ENCODE results near the gene SNX5.

SNX5 gene

DNA sequence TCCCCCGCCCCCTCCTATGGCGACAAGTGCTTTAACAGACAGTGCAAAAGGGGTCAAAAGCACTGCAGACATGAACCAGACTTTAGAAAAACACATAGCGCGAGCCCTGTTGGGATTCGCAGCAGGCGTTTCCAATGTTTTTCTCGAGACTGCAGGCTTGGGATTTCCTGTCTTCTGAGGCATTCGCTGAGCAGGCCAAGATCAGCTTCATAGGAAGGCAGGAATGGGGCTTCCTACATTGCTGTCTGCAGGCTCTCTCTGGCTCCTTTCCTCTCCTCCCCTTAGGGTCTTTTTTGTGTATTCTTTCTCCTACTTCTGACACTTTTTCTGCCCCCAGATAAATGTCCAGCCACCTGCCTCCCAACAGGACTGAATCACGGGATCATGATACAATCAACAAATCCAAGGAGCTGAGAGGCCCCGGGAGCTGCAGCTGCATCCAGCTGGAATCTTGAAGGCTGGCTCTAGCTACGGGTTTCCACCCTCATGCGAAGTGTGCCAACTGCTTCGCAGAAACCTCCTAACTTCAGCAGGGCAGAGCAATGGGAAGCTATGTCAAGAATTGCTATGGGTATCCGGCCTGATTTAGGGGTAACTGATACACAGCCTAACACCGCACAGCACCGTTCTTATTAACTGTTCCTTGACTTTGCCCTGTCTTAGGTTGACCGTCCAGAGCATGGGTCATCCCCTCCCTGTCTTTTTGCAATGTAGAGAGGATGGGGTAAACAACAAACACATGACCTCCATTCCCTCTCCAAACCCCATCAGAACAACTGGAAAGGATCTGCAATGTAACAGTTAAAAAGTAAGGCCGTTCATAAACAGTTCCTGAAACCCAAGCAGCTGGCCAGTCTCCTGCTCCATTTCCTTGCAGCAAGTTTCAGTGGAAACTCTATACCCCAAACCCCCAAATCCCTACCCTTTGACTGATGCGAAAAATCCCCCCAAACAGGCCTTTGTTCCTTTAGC is 31.5 kb downstream of the SNX5 start:
- H3K4me1 ChIP-seq (ENCODE audit: insufficient read depth, low read length): peaks cover 26% of the 10 kb centered on the region
- no peaks in the 10 kb centered on the region for H3K9me3 ChIP-seq (ENCODE audit: low read length)
- H2AFZ ChIP-seq (ENCODE audit: low read depth, low read length): no peak overlapping the region
- peaks cover 15% of the 10 kb centered on the region for H3K36me3 ChIP-seq (ENCODE audit: insufficient read depth, low read length)
- no peaks in the 10 kb centered on the region for H3K27me3 ChIP-seq (ENCODE audit: insufficient read depth, low read length)
- H3K4me3 ChIP-seq (ENCODE audit: low read length): no peak overlapping the region

DNA sequence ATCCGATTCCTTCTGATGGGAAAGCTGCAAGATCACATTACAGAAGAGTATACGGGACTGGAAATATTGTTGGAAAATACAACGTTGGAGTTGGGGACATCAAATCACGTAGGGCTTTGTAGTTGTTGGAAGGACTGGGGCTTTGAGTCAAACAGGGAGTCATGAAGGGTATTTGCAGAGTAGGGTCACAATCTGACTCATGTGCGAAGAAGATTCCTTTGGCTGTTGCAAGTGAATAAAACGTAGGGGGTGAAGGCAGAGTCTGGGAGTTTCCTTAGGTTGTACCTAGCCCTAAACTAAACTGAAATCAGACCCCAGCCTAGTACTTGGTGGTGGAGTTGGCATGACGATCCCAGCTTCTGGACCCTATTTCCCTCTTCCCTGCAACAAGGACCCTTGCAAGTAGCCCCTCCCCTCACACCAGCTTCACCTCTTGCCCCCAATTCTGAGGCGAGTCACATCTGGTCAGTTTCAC is 32.3 kb downstream of the SNX5 start:
- Histone ChIP-seq H3K4me3 (ENCODE audit: low read length) (no peak overlapping the region), H2AFZ (ENCODE audit: low read depth, low read length) (no peak overlapping the region), H3K4me1 (ENCODE audit: insufficient read depth, low read length) (peaks cover 26% of the 10 kb centered on the region), H3K36me3 (ENCODE audit: insufficient read depth, low read length) (peaks cover 8% of the 10 kb centered on the region), H3K27me3 (ENCODE audit: insufficient read depth, low read length) (no peaks in the 10 kb centered on the region), H3K9me3 (ENCODE audit: low read length) (no peaks in the 10 kb centered on the region)

DNA sequence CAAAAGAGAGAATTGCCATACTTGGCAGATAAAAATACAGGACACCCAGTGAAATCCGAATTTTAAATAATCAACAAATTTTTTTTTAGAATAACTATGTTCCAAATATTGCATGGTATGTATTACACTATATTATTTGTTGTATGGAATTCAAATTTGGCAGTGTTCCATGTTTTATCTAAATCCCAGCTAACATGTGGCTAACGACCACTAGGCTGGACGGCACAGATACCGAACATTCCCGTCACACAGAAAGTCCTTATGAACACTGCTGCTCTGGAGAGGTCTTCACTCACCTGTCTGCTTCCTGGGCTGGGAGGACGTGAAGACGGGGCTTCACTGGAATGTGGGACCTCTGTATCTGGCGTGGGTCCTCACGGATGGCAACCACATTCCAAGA is 32.8 kb downstream of the SNX5 start:
- Histone ChIP-seq H3K27me3 (ENCODE audit: insufficient read depth, low read length) (no peaks in the 10 kb centered on the region), H2AFZ (ENCODE audit: low read depth, low read length) (no peak overlapping the region), H3K4me3 (ENCODE audit: low read length) (no peak overlapping the region)

DNA sequence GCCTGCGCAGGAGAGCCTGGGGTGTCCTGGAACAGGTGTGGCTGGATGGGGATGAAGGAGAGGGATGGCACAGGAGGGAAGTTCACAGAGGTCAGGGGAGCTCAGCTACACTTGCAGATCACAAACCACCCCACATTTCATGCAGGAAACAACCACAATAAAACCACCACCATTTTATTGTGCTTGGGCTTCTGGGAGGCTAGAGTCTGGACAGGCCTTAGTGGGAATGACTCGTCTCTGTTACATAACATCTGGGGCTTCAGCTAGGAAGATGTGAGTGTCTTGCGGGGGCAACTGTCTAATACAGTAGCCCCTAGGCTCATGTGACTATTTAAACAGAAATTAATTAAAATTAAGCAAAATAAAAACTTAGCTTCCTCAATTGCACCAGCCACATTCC is 33.4 kb downstream of the SNX5 start:
- peaks cover 26% of the 10 kb centered on the region for H3K4me1 ChIP-seq (ENCODE audit: insufficient read depth, low read length)
- H3K9me3 ChIP-seq (ENCODE audit: low read length): no peaks in the 10 kb centered on the region
- no peaks in the 10 kb centered on the region for H3K36me3 ChIP-seq (ENCODE audit: insufficient read depth, low read length)
- no peak overlapping the region for H2AFZ ChIP-seq (ENCODE audit: low read depth, low read length)
- H3K4me3 ChIP-seq (ENCODE audit: low read length): no peak overlapping the region
- no peaks in the 10 kb centered on the region for H3K27me3 ChIP-seq (ENCODE audit: insufficient read depth, low read length)

More for the DNA sequence above, 32.8 kb downstream of the SNX5 start:
- peaks cover 3% of the 10 kb centered on the region for H3K36me3 ChIP-seq (ENCODE audit: insufficient read depth, low read length)
- no peaks in the 10 kb centered on the region for H3K9me3 ChIP-seq (ENCODE audit: low read length)
- H3K4me1 ChIP-seq (ENCODE audit: insufficient read depth, low read length): peaks cover 26% of the 10 kb centered on the region

DNA sequence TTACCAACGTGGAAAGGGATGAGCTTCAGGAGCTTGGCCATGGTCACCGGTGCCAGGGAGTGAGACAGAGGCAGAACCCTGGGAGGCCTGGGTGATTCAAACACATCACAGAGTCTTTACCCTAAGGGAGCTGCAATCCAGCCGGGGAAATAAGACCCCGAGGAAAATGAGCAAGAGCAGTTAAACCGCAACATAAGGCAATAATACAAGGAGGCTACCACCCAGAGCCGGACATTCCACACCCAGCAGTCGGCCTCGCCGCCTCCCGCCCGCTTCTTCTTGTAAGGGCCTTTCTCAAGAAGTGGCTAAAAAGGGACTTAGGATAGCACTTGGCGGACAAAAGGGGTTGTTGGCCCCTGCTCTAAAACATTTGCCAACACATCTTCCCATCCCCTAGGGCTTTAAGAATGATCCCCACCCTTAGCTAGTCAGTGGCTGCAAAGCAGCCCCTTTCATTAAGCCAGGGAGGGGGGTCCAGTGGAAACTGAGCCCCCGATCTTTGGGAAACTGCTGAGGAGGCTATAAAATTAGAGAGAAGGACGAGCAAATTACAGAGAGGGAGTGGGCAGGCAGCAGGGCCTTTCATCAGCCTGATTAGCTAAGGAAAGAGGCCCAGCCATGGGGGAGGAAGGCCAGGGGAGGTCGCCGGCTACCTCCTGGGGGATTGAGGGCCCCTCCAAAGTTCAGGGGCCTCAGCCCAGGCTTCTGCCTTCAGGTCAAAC is 34.3 kb downstream of the SNX5 start:
- no peak overlapping the region for H3K4me3 ChIP-seq (ENCODE audit: low read length)
- no peak overlapping the region for H2AFZ ChIP-seq (ENCODE audit: low read depth, low read length)
- peaks cover 26% of the 10 kb centered on the region for H3K4me1 ChIP-seq (ENCODE audit: insufficient read depth, low read length)
- H3K27me3 ChIP-seq (ENCODE audit: insufficient read depth, low read length): no peaks in the 10 kb centered on the region
- H3K9me3 ChIP-seq (ENCODE audit: low read length): no peaks in the 10 kb centered on the region
- H3K36me3 ChIP-seq (ENCODE audit: insufficient read depth, low read length): no peaks in the 10 kb centered on the region

DNA sequence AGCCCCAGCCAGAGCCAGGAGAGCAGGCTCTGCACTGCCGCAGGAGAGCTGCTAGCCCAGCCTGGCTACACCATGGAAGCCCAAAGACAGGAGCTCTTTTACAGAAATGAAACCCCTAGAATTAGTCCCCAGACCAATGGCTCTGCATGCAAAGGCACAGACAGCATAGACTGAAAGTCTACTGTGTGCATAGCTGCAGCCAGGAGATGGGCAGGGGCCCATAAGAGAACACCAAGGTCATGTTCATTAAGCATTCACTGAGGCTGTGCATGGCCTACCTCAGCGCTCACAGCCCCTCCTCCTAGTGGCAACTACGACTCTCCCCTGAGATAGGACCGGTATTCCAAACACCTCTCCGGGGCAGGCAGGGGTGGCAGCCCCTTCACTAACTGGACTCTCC is 34.9 kb downstream of the SNX5 start:
- Histone ChIP-seq H3K4me3 (ENCODE audit: low read length) (no peak overlapping the region), H3K36me3 (ENCODE audit: insufficient read depth, low read length) (no peaks in the 10 kb centered on the region), H3K9me3 (ENCODE audit: low read length) (no peaks in the 10 kb centered on the region), H3K27me3 (ENCODE audit: insufficient read depth, low read length) (no peaks in the 10 kb centered on the region), H2AFZ (ENCODE audit: low read depth, low read length) (no peak overlapping the region), H3K4me1 (ENCODE audit: insufficient read depth, low read length) (peaks cover 26% of the 10 kb centered on the region)

DNA sequence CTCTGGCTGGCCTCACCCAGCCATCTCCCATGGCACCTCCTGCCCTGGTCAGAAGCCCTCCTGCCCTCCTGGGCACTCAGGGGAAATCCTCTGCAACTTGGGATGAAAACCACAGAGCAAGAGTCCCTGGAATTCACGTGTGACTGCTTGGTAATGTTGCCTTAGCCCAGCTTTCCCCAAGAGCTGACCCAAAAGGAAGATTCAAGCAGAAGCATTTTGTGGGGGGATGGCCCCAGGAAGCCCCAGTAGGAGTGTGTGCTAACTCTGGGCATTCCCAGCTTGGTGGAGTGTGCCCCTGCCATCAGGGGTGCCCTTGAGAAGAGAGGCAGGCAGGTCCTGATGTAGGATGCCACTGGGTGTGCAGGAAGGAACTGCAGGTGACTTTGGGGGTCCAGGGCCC is 35.5 kb downstream of the SNX5 start:
- H3K4me3 ChIP-seq (ENCODE audit: low read length): no peak overlapping the region
- no peaks in the 10 kb centered on the region for H3K36me3 ChIP-seq (ENCODE audit: insufficient read depth, low read length)
- no peak overlapping the region for H2AFZ ChIP-seq (ENCODE audit: low read depth, low read length)
- no peaks in the 10 kb centered on the region for H3K27me3 ChIP-seq (ENCODE audit: insufficient read depth, low read length)
- H3K4me1 ChIP-seq (ENCODE audit: insufficient read depth, low read length): peaks cover 26% of the 10 kb centered on the region
- no peaks in the 10 kb centered on the region for H3K9me3 ChIP-seq (ENCODE audit: low read length)

DNA sequence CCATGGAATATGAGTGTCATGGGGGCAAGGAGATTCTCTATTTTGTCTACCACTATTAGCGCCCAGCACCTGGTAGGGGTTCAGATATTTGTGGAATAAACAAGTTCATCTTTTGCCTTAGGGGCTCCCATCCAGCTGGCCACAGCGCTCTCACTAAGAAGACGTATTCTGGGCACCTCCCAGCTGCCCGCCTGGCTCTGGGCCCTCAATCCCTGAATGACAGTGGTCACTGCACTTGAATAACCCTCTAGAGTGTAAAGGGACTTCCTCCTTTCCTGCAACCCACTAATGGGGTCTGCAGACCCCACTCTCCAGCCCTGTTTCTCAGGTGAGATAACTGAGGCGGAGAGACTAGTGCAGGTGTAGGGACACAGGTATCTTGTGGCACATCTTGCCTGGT is 36.2 kb downstream of the SNX5 start:
- Histone ChIP-seq H3K4me3 (ENCODE audit: low read length) (no peak overlapping the region), H2AFZ (ENCODE audit: low read depth, low read length) (no peak overlapping the region), H3K27me3 (ENCODE audit: insufficient read depth, low read length) (no peaks in the 10 kb centered on the region), H3K9me3 (ENCODE audit: low read length) (no peaks in the 10 kb centered on the region), H3K4me1 (ENCODE audit: insufficient read depth, low read length) (peaks cover 26% of the 10 kb centered on the region), H3K36me3 (ENCODE audit: insufficient read depth, low read length) (no peaks in the 10 kb centered on the region)

DNA sequence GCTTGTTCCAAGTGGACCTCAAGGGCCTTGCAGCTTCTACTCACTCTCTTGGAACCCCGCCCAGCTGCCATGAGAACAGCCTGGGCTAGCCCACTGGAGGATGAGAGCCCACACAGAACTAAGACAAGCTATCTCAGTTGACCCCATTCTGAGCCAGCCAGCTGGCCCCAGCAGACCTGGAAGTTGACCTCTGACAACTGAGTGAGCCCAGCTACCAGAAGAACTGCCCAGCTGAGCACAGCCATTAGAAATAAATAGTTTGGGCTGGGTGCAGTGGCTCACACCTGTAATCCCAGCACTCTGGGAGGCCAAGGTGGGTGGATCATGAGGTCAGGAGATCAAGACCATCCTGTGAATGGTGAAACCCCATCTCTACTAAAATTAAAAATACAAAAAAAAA is 37.1 kb downstream of the SNX5 start:
- H3K36me3 ChIP-seq (ENCODE audit: insufficient read depth, low read length): no peaks in the 10 kb centered on the region
- H3K27me3 ChIP-seq (ENCODE audit: insufficient read depth, low read length): no peaks in the 10 kb centered on the region

DNA sequence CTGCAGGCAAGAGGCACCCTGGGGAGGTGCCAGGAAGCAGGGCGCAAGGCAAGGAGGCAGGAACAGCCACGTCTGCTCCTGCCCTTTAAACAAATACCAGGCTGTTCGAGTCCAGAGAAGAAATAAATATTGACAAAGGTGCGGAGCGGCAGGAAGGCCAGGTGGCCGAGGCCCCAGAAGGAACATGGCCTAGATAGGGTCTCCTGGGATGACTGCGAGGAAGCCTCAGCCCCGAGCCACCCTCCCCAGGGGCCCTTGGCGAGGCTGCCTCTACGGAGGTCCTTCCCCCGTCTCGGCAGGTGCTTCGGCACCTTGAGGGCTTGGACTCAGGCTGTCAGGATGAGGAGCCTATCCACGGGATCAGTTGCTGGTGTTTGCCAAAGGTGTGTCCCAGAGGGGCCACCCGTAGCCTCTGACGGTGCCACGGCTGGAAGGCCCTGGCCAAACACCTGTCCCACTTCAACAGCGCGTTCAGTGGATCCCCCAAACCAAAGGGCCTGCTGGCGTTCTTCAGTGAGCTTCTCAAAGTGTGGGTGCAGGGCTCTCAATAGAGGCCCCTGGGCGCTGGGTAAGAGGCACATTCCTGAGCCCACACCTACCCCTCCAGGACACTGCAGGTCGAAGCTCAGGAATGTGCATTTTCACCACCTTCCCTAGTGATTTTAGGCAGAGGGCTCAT is 39.8 kb downstream of the SNX5 start:
- no peaks in the 10 kb centered on the region for H3K36me3 ChIP-seq (ENCODE audit: insufficient read depth, low read length)
- H2AFZ ChIP-seq (ENCODE audit: low read depth, low read length): no peak overlapping the region
- no peaks in the 10 kb centered on the region for H3K9me3 ChIP-seq (ENCODE audit: low read length)
- H3K4me1 ChIP-seq (ENCODE audit: insufficient read depth, low read length): peaks cover 4% of the 10 kb centered on the region
- H3K4me3 ChIP-seq (ENCODE audit: low read length): no peak overlapping the region
- H3K27me3 ChIP-seq (ENCODE audit: insufficient read depth, low read length): peaks cover 4% of the 10 kb centered on the region

More for the DNA sequence above, 37.1 kb downstream of the SNX5 start:
- H3K4me3 ChIP-seq (ENCODE audit: low read length): no peak overlapping the region
- peaks cover 17% of the 10 kb centered on the region for H3K4me1 ChIP-seq (ENCODE audit: insufficient read depth, low read length)
- H2AFZ ChIP-seq (ENCODE audit: low read depth, low read length): no peak overlapping the region
- no peaks in the 10 kb centered on the region for H3K9me3 ChIP-seq (ENCODE audit: low read length)

DNA sequence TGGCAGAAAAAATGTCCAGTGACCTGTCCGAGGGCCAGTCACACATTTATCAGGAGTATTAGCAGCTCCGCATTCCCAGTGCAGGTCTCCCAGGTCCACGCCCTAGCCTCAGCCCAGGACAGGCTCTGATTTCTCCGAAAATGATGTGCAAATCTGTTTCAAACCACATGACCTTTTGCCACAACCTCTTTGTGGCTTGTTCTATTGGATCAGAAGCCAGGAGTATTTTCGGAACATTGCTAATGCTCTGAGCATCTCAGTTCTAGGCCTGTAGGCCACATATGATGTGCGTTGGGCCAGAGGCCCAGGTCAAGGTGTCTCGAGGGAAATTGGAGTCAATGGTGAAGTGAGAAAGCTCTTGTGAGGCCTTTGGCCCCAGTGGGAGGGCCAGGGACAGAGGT is 40.4 kb downstream of the SNX5 start:
- Histone ChIP-seq H3K4me3 (ENCODE audit: low read length) (no peak overlapping the region), H3K9me3 (ENCODE audit: low read length) (no peaks in the 10 kb centered on the region), H3K27me3 (ENCODE audit: insufficient read depth, low read length) (peaks cover 4% of the 10 kb centered on the region), H2AFZ (ENCODE audit: low read depth, low read length) (no peak overlapping the region), H3K4me1 (ENCODE audit: insufficient read depth, low read length) (peaks cover 3% of the 10 kb centered on the region), H3K36me3 (ENCODE audit: insufficient read depth, low read length) (no peaks in the 10 kb centered on the region)

DNA sequence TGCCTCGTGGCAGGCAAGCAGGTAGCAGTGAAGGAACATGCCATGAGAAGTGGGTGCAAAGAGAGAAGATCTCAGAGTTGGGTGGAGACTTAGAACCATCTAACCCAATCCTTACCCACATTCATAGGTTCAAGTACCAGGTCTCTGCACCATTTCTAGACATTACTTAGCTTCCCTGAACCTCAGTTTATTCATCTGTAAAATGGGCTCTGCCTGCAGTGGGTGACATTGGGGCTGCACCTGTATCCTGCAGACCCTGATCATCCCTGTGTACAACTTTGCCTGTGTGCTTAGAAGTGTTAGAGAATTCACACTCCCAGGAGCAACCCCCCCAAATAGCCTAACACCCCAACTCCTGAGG is 42.7 kb downstream of the SNX5 start:
- Histone ChIP-seq H3K4me1 (ENCODE audit: insufficient read depth, low read length) (peaks cover 3% of the 10 kb centered on the region), H2AFZ (ENCODE audit: low read depth, low read length) (no peak overlapping the region), H3K27me3 (ENCODE audit: insufficient read depth, low read length) (peaks cover 4% of the 10 kb centered on the region), H3K9me3 (ENCODE audit: low read length) (no peaks in the 10 kb centered on the region), H3K36me3 (ENCODE audit: insufficient read depth, low read length) (no peaks in the 10 kb centered on the region), H3K4me3 (ENCODE audit: low read length) (no peak overlapping the region)

All from neuron (in vitro differentiated cells).